ENCODE results near the gene ADAD2. TPM values are rescaled to one million over a fixed set of nuclear protein-coding genes. Genes with fewer than 3 reads are reported as not detected.

ADAD2 gene
- total RNA-seq, 3 donors from 2014 or later, result 0.14 to 0.41 (median 0.26) TPM

DNA sequence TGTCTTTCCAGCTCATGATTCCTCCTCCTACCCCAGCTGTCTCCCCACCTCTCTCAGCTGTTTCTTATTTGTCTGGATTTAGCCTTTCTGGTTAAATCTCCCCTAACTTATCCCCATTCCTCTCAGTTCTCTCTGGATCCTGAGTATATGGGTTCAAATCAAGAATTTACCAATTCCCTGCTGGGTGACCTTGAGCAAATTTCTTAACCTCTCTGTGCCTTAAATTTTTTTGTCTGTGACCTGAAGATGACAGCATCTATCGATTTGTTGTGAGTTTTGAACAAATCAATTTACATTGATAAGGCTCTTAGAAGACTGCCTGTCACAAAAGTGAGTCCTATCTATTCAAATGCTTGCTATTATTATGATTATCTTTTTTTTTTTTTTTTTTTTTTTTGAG lies 50.8 kb downstream of the ADAD2 start:
- H3K4me3 ChIP-seq, result no peak overlapping the region
- H3K36me3 ChIP-seq (ENCODE audit: low read depth), result no peaks in the 10 kb centered on the region
- H3K9me3 ChIP-seq, result no peaks in the 10 kb centered on the region
- TF ChIP-seq, protein P1, sequence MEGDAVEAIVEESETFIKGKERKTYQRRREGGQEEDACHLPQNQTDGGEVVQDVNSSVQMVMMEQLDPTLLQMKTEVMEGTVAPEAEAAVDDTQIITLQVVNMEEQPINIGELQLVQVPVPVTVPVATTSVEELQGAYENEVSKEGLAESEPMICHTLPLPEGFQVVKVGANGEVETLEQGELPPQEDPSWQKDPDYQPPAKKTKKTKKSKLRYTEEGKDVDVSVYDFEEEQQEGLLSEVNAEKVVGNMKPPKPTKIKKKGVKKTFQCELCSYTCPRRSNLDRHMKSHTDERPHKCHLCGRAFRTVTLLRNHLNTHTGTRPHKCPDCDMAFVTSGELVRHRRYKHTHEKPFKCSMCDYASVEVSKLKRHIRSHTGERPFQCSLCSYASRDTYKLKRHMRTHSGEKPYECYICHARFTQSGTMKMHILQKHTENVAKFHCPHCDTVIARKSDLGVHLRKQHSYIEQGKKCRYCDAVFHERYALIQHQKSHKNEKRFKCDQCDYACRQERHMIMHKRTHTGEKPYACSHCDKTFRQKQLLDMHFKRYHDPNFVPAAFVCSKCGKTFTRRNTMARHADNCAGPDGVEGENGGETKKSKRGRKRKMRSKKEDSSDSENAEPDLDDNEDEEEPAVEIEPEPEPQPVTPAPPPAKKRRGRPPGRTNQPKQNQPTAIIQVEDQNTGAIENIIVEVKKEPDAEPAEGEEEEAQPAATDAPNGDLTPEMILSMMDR (IDR thresholded peaks at IDR 0.05), result no peak
- DNase-seq, result no peak
- H3K4me1 ChIP-seq (ENCODE audit: low read depth), result no peaks in the 10 kb centered on the region
- intact Hi-C loops (cut with DNase I, micrococcal nuclease), result no loop called here
- no peak for ATAC-seq

DNA sequence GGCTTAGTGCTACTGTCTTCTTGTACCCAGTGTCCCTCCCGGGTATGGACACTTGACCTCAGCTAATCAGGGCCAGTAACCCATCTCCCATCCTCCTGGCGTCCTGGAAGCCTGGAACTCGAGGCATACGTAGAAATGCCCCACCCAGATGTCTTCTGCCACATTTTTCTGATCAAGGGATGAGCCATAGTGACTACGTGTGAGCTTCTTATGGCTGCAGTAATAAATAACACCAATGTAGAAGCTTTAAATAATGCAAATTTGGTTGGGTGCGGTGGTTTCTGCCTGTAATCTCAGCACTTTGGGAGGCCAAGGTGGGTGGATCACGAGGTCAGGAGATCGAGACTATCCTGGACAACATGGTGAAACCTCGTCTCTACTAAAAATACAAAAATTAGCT lies 51.9 kb downstream of the ADAD2 start:
- intact Hi-C loops (cut with DNase I, micrococcal nuclease), result no loop called here
- ATAC-seq, result no peak
- no peak overlapping the region for H3K4me3 ChIP-seq
- no peaks in the 10 kb centered on the region for H3K4me1 ChIP-seq (ENCODE audit: low read depth)
- no peak for DNase-seq
- no peaks in the 10 kb centered on the region for H3K36me3 ChIP-seq (ENCODE audit: low read depth)
- TF ChIP-seq, protein P1 (IDR thresholded peaks at IDR 0.05), result no peak
- H3K9me3 ChIP-seq, result no peaks in the 10 kb centered on the region

DNA sequence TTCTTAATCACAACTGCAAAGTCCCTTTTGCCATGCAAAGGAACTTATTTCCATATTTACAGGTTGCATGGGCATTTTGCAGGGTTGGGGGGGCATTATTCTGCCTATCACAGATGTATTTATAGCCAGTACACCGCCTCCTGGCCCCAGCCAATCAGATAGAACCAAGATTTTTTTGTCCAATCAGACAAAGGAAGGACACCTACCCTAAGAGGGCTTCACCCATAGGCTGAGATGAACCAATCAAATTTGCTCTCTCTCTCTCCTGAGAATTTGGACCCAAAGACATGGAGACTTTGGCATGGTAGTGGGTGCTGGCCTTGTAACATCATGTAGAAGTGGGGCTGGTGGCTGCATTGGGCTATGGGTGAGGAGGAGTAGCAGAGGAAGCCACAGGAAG lies 52.8 kb downstream of the ADAD2 start:
- no peak for ATAC-seq
- H3K4me1 ChIP-seq (ENCODE audit: low read depth), result no peaks in the 10 kb centered on the region
- TF ChIP-seq, protein P1 (IDR thresholded peaks at IDR 0.05), result no peak

DNA sequence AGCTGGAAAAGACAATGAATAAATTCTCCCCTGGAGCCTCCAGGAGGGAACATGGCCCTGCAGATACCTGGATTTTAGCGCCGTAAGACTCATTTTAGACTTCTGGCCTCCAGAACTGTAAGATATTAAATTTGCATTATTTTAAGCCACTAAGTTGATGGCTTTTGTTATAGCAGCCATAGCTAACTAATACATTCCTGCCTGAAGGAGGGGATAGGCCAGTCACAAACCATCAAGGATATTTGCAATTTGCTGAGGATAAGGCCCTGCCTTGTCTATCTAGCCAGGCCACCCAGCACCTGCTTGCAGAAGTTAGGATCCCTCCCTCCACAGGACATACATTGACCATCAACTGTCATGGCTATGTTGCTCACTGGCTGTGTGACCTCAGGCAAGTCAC lies 53.8 kb downstream of the ADAD2 start:
- Histone ChIP-seq H3K36me3 (ENCODE audit: low read depth) (no peaks in the 10 kb centered on the region), H3K9me3 (no peaks in the 10 kb centered on the region), H3K4me3 (no peak overlapping the region), H3K4me1 (ENCODE audit: low read depth) (no peaks in the 10 kb centered on the region)
- TF ChIP-seq, protein P1 (IDR thresholded peaks at IDR 0.05), result no peak
- ATAC-seq (no peak), DNase-seq (no peak)
- intact Hi-C loops (cut with DNase I, micrococcal nuclease), result no loop called here

More for the DNA sequence above, 52.8 kb downstream of the ADAD2 start:
- Histone ChIP-seq H3K9me3 (no peaks in the 10 kb centered on the region), H3K4me3 (no peak overlapping the region), H3K36me3 (ENCODE audit: low read depth) (no peaks in the 10 kb centered on the region)
- no peak for DNase-seq
- intact Hi-C loops (cut with DNase I, micrococcal nuclease), result no loop called here

DNA sequence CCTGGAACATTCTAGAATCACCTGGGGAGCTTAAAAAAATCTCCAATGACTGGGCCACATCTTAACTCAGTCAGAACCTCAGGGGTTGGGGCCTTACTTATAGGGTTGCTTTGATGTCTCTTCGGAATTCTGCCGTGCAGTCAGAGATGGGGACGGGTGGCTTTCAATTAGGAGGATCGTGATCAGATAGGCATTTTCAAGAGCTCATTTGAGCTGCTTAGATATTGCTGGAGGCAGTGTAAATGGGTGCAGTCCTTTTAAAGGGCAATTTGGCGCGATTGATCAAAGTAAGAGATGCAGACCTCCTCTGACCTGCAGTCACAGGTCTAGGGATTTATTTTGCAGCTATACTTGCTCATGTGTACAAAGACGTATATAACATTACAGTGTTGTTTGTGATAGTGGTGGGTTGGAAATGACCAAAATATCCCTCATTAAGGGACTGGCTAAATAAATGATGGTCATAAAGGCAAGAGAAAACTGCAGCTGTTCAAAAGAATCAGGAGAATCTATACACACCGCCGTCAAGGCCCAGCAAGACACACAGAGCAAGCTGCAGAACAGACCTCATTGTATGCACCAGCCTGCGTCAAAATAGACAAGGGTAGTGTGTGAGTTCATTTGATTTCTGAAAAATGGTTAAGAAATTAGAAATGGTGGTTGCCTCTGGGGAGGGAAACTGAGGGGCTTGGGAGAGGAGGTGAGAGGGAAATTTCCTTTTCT lies 55.2 kb downstream of the ADAD2 start:
- no peaks in the 10 kb centered on the region for H3K4me1 ChIP-seq (ENCODE audit: low read depth)
- ATAC-seq (no peak), DNase-seq (no peak)
- H3K36me3 ChIP-seq (ENCODE audit: low read depth), result no peaks in the 10 kb centered on the region
- no peak overlapping the region for H3K4me3 ChIP-seq
- intact Hi-C loops (cut with DNase I, micrococcal nuclease), result no loop called here
- no peaks in the 10 kb centered on the region for H3K9me3 ChIP-seq
- TF ChIP-seq, protein P1 (IDR thresholded peaks at IDR 0.05), result no peak

All from mucosa of descending colon (tissue), 3 donors.